ENCODE measurements around the gene MEFV.

- TF ChIP-seq SP1 (IDR thresholded peaks at IDR 0.05): no peak
- TF ChIP-seq FOXA1 (IDR thresholded peaks at IDR 0.05): no peak
- no peak for TF ChIP-seq L3MBTL2 (conservative IDR thresholded peaks at IDR 0.05)
- no peak for TF ChIP-seq BHLHE40 (IDR thresholded peaks at IDR 0.05; ENCODE audit: borderline replicate concordance)
- TF ChIP-seq FOXK2 (IDR thresholded peaks at IDR 0.05): no peak
- TF ChIP-seq SUZ12 (IDR thresholded peaks at IDR 0.05): no peak
- no peak for TF ChIP-seq NFRKB (IDR thresholded peaks at IDR 0.05)
- no peak for TF ChIP-seq FOXM1 (IDR thresholded peaks at IDR 0.05; ENCODE audit: borderline replicate concordance)
Measured at GRCh38 chr16:3276679-3277078, 20.2 kb upstream of the MEFV start.

Measured in HEK293T (cell line).